Measurements from ENCODE around the gene GNG7. TPM values are rescaled to one million over a fixed set of nuclear protein-coding genes. Genes with fewer than 3 reads are reported as not detected.
A peak's percentile ranks its signal among the peaks of the same experiment; 100 is the strongest.

The GNG7 gene
- total and polyA plus RNA-seq, 7 donors, result 1.2 to 8.0 (median 2.6) TPM

DNA sequence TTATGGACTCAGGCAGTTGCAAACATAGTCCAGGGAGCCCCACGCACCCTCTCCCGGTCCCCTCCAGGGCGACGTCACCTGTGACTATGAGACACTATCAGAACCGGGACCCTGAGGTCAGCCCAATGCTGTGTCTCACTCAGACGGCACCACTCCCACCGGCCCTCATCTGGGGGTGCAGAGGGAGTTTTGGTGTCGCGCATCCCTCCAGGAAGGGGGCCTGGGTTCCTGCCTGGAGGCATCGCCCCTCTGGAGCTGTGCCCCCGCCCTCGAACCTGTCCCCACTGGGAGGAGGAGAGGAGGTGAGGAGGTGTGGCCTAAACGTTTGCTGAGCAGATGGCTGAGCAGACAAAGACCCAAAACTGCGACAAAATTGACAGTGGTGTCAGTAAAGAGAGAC lies 175.3 kb downstream of the GNG7 start:
- Histone ChIP-seq H3K4me1 (peaks cover 0 to 23% (median 5%) of the 10 kb centered on the region in 4 donors), H3K9me3 (no peaks in the 10 kb centered on the region), H3K27me3 (no peaks in the 10 kb centered on the region), H3K36me3 (no peaks in the 10 kb centered on the region), H3K4me3 (no peak overlapping the region), H3K27ac (no peak overlapping the region)
- intact Hi-C loops (cut with DNase I), result no loop called here
- WGBS, 2 donors, result 83 to 84% methylated on average over 14 of the region's 14 CpGs
- TF ChIP-seq POLR2A (IDR thresholded peaks at IDR 0.05) (no peak), POLR2AphosphoS5 (IDR thresholded peaks at IDR 0.05) (no peak), EP300 (IDR thresholded peaks at IDR 0.05) (no peak)
- TF ChIP-seq, protein P1, sequence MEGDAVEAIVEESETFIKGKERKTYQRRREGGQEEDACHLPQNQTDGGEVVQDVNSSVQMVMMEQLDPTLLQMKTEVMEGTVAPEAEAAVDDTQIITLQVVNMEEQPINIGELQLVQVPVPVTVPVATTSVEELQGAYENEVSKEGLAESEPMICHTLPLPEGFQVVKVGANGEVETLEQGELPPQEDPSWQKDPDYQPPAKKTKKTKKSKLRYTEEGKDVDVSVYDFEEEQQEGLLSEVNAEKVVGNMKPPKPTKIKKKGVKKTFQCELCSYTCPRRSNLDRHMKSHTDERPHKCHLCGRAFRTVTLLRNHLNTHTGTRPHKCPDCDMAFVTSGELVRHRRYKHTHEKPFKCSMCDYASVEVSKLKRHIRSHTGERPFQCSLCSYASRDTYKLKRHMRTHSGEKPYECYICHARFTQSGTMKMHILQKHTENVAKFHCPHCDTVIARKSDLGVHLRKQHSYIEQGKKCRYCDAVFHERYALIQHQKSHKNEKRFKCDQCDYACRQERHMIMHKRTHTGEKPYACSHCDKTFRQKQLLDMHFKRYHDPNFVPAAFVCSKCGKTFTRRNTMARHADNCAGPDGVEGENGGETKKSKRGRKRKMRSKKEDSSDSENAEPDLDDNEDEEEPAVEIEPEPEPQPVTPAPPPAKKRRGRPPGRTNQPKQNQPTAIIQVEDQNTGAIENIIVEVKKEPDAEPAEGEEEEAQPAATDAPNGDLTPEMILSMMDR (IDR thresholded peaks at IDR 0.05), result no peak
- DNase-seq, result no peak

- Histone ChIP-seq H3K9me3 (no peaks in the 10 kb centered on the region), H3K4me3 (peak overlapping the region in 2 of 4 donors; percentile 8 to 19), H3K27ac (no peak overlapping the region), H3K27me3 (no peaks in the 10 kb centered on the region), H3K4me1 (peaks cover 0 to 23% (median 5%) of the 10 kb centered on the region in 4 donors), H3K36me3 (no peaks in the 10 kb centered on the region)
- TF ChIP-seq, protein P1 (IDR thresholded peaks at IDR 0.05), result no peak
- TF ChIP-seq POLR2AphosphoS5 (IDR thresholded peaks at IDR 0.05) (no peak), POLR2A (IDR thresholded peaks at IDR 0.05) (no peak), EP300 (IDR thresholded peaks at IDR 0.05) (no peak)
- intact Hi-C loops (cut with DNase I), result no loop called here
- WGBS, 2 donors, result 34 to 73% methylated on average over 45 of the region's 45 CpGs
- DNase-seq, result no peak
These were observed 177.4 kb downstream of the GNG7 start for GRCh38 chr19:2524840-2525723.

- WGBS, 2 donors, result 88 to 92% methylated on average over 16 of the region's 16 CpGs
- H3K9me3 ChIP-seq, result no peaks in the 10 kb centered on the region
- intact Hi-C loops (cut with DNase I), result no loop called here
- H3K27ac ChIP-seq, result peak overlapping the region in 2 of 4 donors; percentile 65 to 76
- TF ChIP-seq, protein P1 (IDR thresholded peaks at IDR 0.05), result no peak
- TF ChIP-seq POLR2AphosphoS5 (IDR thresholded peaks at IDR 0.05), result no peak
- TF ChIP-seq POLR2A (IDR thresholded peaks at IDR 0.05), result no peak
- no peak for TF ChIP-seq EP300 (IDR thresholded peaks at IDR 0.05)
- DNase-seq, result no peak
- no peaks in the 10 kb centered on the region for H3K36me3 ChIP-seq
- no peaks in the 10 kb centered on the region for H3K27me3 ChIP-seq
- H3K4me1 ChIP-seq, result peaks cover 0 to 23% (median 5%) of the 10 kb centered on the region in 4 donors
- H3K4me3 ChIP-seq, result no peak overlapping the region
These were observed 178.1 kb downstream of the GNG7 start for GRCh38 chr19:2524361-2524839.

DNA sequence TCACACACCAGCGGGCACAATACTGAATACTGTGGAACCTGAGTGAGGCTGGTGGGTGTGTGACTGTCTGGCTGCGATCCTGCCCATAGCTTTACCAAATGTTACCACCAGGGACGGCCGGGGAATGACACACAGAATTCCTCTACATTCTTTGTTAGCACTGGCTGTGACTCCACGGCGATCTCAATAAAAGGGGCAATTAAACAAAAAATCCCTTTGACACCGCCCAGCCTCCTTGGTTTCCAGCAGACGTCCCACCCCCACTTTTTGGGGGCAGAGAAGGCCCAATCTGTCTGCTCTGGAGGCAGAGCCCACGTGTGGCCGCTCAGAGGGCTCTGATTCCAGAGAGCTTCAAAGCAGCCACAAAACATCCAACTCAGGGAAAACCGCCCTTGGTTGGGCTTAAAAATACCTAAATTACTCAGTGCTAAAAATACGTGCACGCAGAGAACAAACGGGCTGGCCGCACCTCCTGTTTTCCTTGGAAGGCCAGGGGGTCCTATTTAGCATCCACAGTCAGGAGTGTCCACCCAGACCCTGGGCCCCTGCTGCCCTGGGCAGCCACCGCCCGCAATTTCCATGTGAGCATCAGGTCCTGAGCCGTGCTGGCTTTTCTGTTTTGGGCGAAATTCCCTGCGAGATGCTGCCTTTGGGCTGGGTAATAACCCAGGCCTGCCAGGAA lies 178.7 kb downstream of the GNG7 start:
- TF ChIP-seq, protein P1 (IDR thresholded peaks at IDR 0.05), result peak in 2 of 4 experiments; percentile 12 to 19
- TF ChIP-seq EP300 (IDR thresholded peaks at IDR 0.05), result no peak
- H3K36me3 ChIP-seq, result no peaks in the 10 kb centered on the region
- H3K27me3 ChIP-seq, result no peaks in the 10 kb centered on the region
- H3K27ac ChIP-seq, result peak overlapping the region in 3 of 4 donors; percentile 18 to 76 (median 65)
- no peak for DNase-seq
- H3K9me3 ChIP-seq, result no peaks in the 10 kb centered on the region
- H3K4me1 ChIP-seq, result peaks cover 0 to 23% (median 5%) of the 10 kb centered on the region in 4 donors
- intact Hi-C loops (cut with DNase I), result no loop called here
- H3K4me3 ChIP-seq, result no peak overlapping the region
- WGBS, 2 donors, result 52 to 73% methylated on average over 20 of the region's 20 CpGs
